Stimulated activated naive CD8-positive, alpha-beta T cell treated with anti-CD3 and anti-CD28 coated beads, Interleukin-15, Interleukin-2, amounts not matched to agents 100 ng/mL and 50 ng/mL, for 24 hours (primary cell): ENCODE results near the gene ACE.

Source experiments
- H3K27ac Mint-ChIP-seq: one replicate; pipeline ENCODE4 v1.8.0; 2021; ENCODE audit warnings: mild to moderate bottlenecking, mixed read lengths
- H3K27me3 Mint-ChIP-seq: one replicate; pipeline ENCODE4 v1.8.0; 2021; ENCODE audit warnings: mixed read lengths
- H3K36me3 Mint-ChIP-seq: one replicate; pipeline ENCODE4 v1.8.0; 2021; ENCODE audit warnings: low read depth, mixed read lengths
- H3K4me1 Mint-ChIP-seq: one replicate; pipeline ENCODE4 v1.8.0; 2021; ENCODE audit warnings: low read depth, mixed read lengths
- H3K4me3 Mint-ChIP-seq: one replicate; pipeline ENCODE4 v1.8.0; 2021; ENCODE audit warnings: mild to moderate bottlenecking, mixed read lengths
- H3K9me3 Mint-ChIP-seq: one replicate; pipeline ENCODE4 v1.8.0; 2021; ENCODE audit warnings: mixed read lengths

The ACE gene

GRCh38 chr17:63476854-63477479, at the start of gene ACE:
Gene ACE, plus strand, starts transcription at chr17:63477061. Its CDS starts 34 bp downstream, at chr17:63477095.
- peak within 1 kb of the TSS; percentile 72 for H3K4me3 Mint-ChIP-seq
- H3K36me3 Mint-ChIP-seq, result no peaks in the 10 kb centered on the region
- peaks cover 14% of the 10 kb centered on the region for H3K4me1 Mint-ChIP-seq
- H3K27me3 Mint-ChIP-seq, result peaks cover 28% of the 10 kb centered on the region
- no peak within 1 kb of the TSS for H3K27ac Mint-ChIP-seq
- no peaks in the 10 kb centered on the region for H3K9me3 Mint-ChIP-seq

- Mint-ChIP-seq H3K27ac (no peak overlapping the region), H3K27me3 (no peaks in the 10 kb centered on the region), H3K36me3 (no peaks in the 10 kb centered on the region), H3K9me3 (no peaks in the 10 kb centered on the region), H3K4me1 (peaks cover 39% of the 10 kb centered on the region), H3K4me3 (no peak overlapping the region)
Measured at GRCh38 chr17:63429766-63430165, 47.1 kb upstream of the ACE start.

- no peak overlapping the region for H3K4me3 Mint-ChIP-seq
- no peaks in the 10 kb centered on the region for H3K36me3 Mint-ChIP-seq
- no peak overlapping the region for H3K27ac Mint-ChIP-seq
- no peaks in the 10 kb centered on the region for H3K27me3 Mint-ChIP-seq
- H3K9me3 Mint-ChIP-seq, result no peaks in the 10 kb centered on the region
- peaks cover 42% of the 10 kb centered on the region for H3K4me1 Mint-ChIP-seq
Measured at GRCh38 chr17:63430223-63430622, 46.6 kb upstream of the ACE start.

GRCh38 chr17:63431618-63431938, 45.3 kb upstream of the ACE start:
- Mint-ChIP-seq H3K27me3 (no peaks in the 10 kb centered on the region), H3K4me1 (peaks cover 43% of the 10 kb centered on the region), H3K27ac (no peak overlapping the region), H3K4me3 (no peak overlapping the region), H3K9me3 (no peaks in the 10 kb centered on the region), H3K36me3 (no peaks in the 10 kb centered on the region)

GRCh38 chr17:63431939-63432804, 44.7 kb upstream of the ACE start:
- Mint-ChIP-seq H3K4me1 (peaks cover 37% of the 10 kb centered on the region), H3K9me3 (no peaks in the 10 kb centered on the region), H3K27ac (no peak overlapping the region), H3K4me3 (no peak overlapping the region), H3K27me3 (no peaks in the 10 kb centered on the region), H3K36me3 (no peaks in the 10 kb centered on the region)

GRCh38 chr17:63433746-63434591, 42.9 kb upstream of the ACE start:
- H3K4me1 Mint-ChIP-seq, result peaks cover 26% of the 10 kb centered on the region
- H3K27ac Mint-ChIP-seq, result no peak overlapping the region
- no peaks in the 10 kb centered on the region for H3K36me3 Mint-ChIP-seq
- H3K4me3 Mint-ChIP-seq, result no peak overlapping the region
- H3K27me3 Mint-ChIP-seq, result no peaks in the 10 kb centered on the region
- H3K9me3 Mint-ChIP-seq, result no peaks in the 10 kb centered on the region

GRCh38 chr17:63434951-63435571, 41.8 kb upstream of the ACE start:
- Mint-ChIP-seq H3K4me3 (peak overlapping the region; percentile 58), H3K27ac (peak overlapping the region; percentile 48), H3K9me3 (no peaks in the 10 kb centered on the region), H3K4me1 (peaks cover 33% of the 10 kb centered on the region), H3K27me3 (no peaks in the 10 kb centered on the region), H3K36me3 (no peaks in the 10 kb centered on the region)

- H3K36me3 Mint-ChIP-seq, result no peaks in the 10 kb centered on the region
- peaks cover 41% of the 10 kb centered on the region for H3K4me1 Mint-ChIP-seq
- H3K4me3 Mint-ChIP-seq, result no peak overlapping the region
- H3K27ac Mint-ChIP-seq, result no peak overlapping the region
- no peaks in the 10 kb centered on the region for H3K27me3 Mint-ChIP-seq
- no peaks in the 10 kb centered on the region for H3K9me3 Mint-ChIP-seq
Measured at GRCh38 chr17:63435681-63436522, 41.0 kb upstream of the ACE start.

- H3K27ac Mint-ChIP-seq, result no peak overlapping the region
- H3K27me3 Mint-ChIP-seq, result no peaks in the 10 kb centered on the region
- H3K36me3 Mint-ChIP-seq, result no peaks in the 10 kb centered on the region
- no peaks in the 10 kb centered on the region for H3K9me3 Mint-ChIP-seq
- no peak overlapping the region for H3K4me3 Mint-ChIP-seq
- peaks cover 41% of the 10 kb centered on the region for H3K4me1 Mint-ChIP-seq
Measured at GRCh38 chr17:63436523-63437110, 40.2 kb upstream of the ACE start.

GRCh38 chr17:63437287-63438091, 39.4 kb upstream of the ACE start:
- H3K4me3 Mint-ChIP-seq, result no peak overlapping the region
- peaks cover 41% of the 10 kb centered on the region for H3K4me1 Mint-ChIP-seq
- H3K9me3 Mint-ChIP-seq, result no peaks in the 10 kb centered on the region
- H3K36me3 Mint-ChIP-seq, result no peaks in the 10 kb centered on the region
- H3K27me3 Mint-ChIP-seq, result no peaks in the 10 kb centered on the region
- H3K27ac Mint-ChIP-seq, result no peak overlapping the region

- no peak overlapping the region for H3K27ac Mint-ChIP-seq
- no peaks in the 10 kb centered on the region for H3K27me3 Mint-ChIP-seq
- no peaks in the 10 kb centered on the region for H3K36me3 Mint-ChIP-seq
- H3K4me1 Mint-ChIP-seq, result peaks cover 35% of the 10 kb centered on the region
- no peak overlapping the region for H3K4me3 Mint-ChIP-seq
- H3K9me3 Mint-ChIP-seq, result no peaks in the 10 kb centered on the region
Measured at GRCh38 chr17:63438092-63439051, 38.5 kb upstream of the ACE start.

GRCh38 chr17:63439687-63440086, 37.2 kb upstream of the ACE start:
- Mint-ChIP-seq H3K4me3 (peak overlapping the region; percentile 38), H3K27me3 (no peaks in the 10 kb centered on the region), H3K36me3 (no peaks in the 10 kb centered on the region), H3K27ac (peak overlapping the region; percentile 83), H3K4me1 (peaks cover 26% of the 10 kb centered on the region), H3K9me3 (no peaks in the 10 kb centered on the region)
